HCT116 (cell line): ENCODE results near the gene CERS5.

Experiments
- CTCF ChIP-seq, 3 experiments: fragments of 200-600 bp in 1 of 3; sonication (generic) in 1 of 3; IDR thresholded peaks in 2 of 3; conservative IDR thresholded peaks in 1 of 3; 2 replicates each; pipeline ENCODE4 v1.5.1; 2012 to 2017; ENCODE audit warnings: low read depth in 2 of 3, low read length in 2 of 3, antibody characterized with exemption in 1 of 3, borderline replicate concordance in 1 of 3, control low read depth in 1 of 3, mild to moderate bottlenecking in 1 of 3, mixed read lengths in 1 of 3, mixed run types in 1 of 3, moderate library complexity in 1 of 3; ENCODE audit not compliant: insufficient read depth in 1 of 3
- EZH2 ChIP-seq: fragments of 200-600 bp; sonication (generic); IDR thresholded peaks from 2 replicates; pipeline ENCODE4 v1.6.1; 2017; ENCODE audit warnings: antibody characterized with exemption, mixed run types
- EZH2phosphoT487 ChIP-seq: fragments of 200-600 bp; IDR thresholded peaks from 2 replicates; pipeline ENCODE4 v1.6.1; 2018; ENCODE audit warnings: antibody characterized with exemption, borderline replicate concordance
- JUND ChIP-seq: IDR thresholded peaks from 2 replicates; pipeline ENCODE4 v1.6.1; 2012
- MAX ChIP-seq: IDR thresholded peaks from 2 replicates; pipeline ENCODE4 v1.6.1; 2012
- POLR2A ChIP-seq: IDR thresholded peaks from 2 replicates; pipeline ENCODE4 v1.7.0; 2011; ENCODE audit warnings: borderline replicate concordance; ENCODE audit not compliant: insufficient read depth, insufficient read length; ENCODE audit errors: extremely low read depth
- POLR2AphosphoS5 ChIP-seq: IDR thresholded peaks from 2 replicates; pipeline ENCODE4 v1.6.1; 2011; ENCODE audit warnings: mild to moderate bottlenecking, low read depth, low read length, moderate library complexity
- RAD21 ChIP-seq: IDR thresholded peaks from 2 replicates; pipeline ENCODE4 v1.6.1; 2012; ENCODE audit warnings: low read depth, mild to moderate bottlenecking
- SP1 ChIP-seq: IDR thresholded peaks from 2 replicates; pipeline ENCODE4 v1.6.1; 2012; ENCODE audit warnings: low read depth
- SRF ChIP-seq: IDR thresholded peaks from 2 replicates; pipeline ENCODE4 v1.6.1; 2012; ENCODE audit warnings: low read depth
- YY1 ChIP-seq: IDR thresholded peaks from 2 replicates; pipeline ENCODE4 v1.6.1; 2011; ENCODE audit warnings: low read length, low read depth, moderate library complexity, mild to moderate bottlenecking; ENCODE audit not compliant: insufficient replicate concordance; ENCODE audit errors: extremely low read depth
- TF ChIP-seq, protein P1 (sequence below): IDR thresholded peaks from 2 replicates; pipeline ENCODE4 v1.6.1; 2012

DNA sequence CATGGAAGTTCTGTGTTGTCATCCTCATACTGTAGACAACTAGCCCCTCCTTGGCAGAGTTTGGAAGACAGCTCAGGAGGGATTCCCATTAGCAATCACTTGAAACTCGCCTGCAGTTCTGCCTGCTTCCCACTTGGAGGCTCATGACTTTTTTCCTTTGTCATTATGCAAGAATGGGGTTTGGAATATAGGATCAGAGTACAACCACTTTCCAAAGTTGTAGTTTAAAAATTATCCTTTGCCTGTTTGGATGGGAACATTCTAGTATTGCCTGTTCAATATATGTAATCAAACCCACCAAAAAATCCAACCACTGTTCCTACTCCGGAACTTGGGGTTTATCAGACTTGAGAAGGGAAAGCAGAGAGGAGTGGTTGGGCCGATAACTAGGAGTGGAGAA lies 65.5 kb downstream of the CERS5 start:
- TF ChIP-seq EZH2, result no peak
- TF ChIP-seq CTCF (IDR thresholded peaks at IDR 0.05 in 2 of 3, conservative IDR thresholded peaks at IDR 0.05 in 1 of 3; ENCODE audit: borderline replicate concordance in 1 of 3, insufficient read depth in 1 of 3, low read depth in 2 of 3, low read length in 2 of 3), result peak; percentile 46 to 60 (median 53); a peak in 5 of 6 replicates
- TF ChIP-seq, protein P1, sequence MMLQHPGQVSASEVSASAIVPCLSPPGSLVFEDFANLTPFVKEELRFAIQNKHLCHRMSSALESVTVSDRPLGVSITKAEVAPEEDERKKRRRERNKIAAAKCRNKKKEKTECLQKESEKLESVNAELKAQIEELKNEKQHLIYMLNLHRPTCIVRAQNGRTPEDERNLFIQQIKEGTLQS, result no peak
- TF ChIP-seq EZH2phosphoT487, result no peak
- TF ChIP-seq POLR2A, result no peak
- TF ChIP-seq SP1, result no peak
- no peak for TF ChIP-seq POLR2AphosphoS5
- peak; percentile 48 for TF ChIP-seq RAD21
- TF ChIP-seq MAX, result no peak
- no peak for TF ChIP-seq SRF
- TF ChIP-seq JUND, result no peak
- TF ChIP-seq YY1, result no peak
